Stimulated activated CD8-positive, alpha-beta memory T cell treated with anti-CD3 and anti-CD28 coated beads, Interleukin-4, amount 100 ng/mL, for 48 hours (primary cell): ENCODE results near the gene SWAP70.
"Not testable (repeated sequence)": the region's sequence is repeated elsewhere in the genome, so short reads cannot be mapped to it uniquely, and the experiment has no call there.

Experiments
- DNase-seq: peaks from one replicate; pipeline ENCODE4 v3.0.0-alpha.2; 2020

Gene SWAP70

DNA sequence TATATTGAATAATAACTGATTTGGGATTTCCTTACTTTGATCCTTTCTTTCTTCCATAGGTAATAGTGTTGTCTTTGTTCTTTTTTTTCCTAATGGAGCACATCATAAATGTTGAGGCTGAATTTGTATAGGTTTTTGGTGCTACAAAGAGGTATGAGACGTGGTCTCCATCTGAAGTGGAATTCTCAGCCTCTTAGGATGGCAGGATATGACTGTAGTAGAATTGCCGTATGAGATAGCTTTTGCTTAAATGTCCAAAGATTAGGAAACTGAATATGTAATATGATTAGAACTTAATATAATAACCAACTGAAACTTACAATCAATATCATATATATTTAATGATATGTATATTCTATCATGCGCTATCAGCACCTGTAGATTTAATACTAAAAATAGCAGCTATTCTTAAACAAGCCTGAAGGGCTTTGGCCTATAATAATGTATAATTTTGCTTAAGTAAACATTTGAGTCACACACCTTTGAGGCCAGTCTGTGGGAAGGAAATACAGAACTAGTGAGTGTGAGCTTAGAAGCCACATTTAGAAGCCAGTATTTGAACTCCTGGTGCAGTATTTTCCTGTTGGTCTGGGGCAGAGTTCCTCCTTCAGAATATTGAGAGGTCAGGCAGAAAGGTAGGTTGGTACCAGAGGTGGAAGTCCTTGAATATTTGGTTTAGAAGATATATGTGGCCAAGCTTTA lies 62.6 kb downstream of the SWAP70 start:
- DNase-seq, result no peak

DNA sequence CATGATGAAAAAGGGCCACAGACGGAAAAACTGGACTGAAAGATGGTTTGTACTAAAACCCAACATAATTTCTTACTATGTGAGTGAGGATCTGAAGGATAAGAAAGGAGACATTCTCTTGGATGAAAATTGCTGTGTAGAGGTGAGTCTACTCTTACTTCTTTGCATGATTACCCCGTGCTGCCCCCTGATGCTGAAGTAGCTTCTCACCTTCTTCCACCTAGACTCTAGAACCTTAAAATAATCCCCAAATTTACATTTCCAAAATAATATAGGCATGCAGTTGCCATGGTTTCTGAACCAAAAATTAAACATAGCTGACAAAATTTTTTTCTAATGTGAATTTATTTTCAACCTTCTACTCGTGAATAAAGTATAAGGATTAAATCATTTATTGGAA lies 64.2 kb downstream of the SWAP70 start:
- DNase-seq, result no peak

GRCh38 chr11:9731256-9731655 lies 67.4 kb downstream of the SWAP70 start:
- no peak for DNase-seq

DNA sequence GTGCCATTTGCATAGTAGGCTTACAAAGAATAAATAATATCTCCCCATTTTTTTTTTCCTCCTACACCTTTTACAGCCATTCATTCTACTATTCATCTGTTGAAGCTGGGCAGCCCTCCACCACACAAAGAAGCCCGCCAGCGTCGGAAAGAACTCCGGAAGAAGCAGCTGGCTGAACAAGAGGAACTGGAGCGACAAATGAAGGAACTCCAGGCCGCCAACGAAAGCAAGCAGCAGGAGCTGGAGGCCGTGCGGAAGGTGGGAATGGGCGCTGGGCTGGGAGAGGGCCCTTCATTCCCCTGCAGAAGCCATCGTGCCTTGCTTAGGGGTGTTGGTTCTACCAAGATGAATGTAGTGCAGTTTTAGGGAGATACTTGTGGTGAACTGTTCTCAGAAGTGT lies 68.6 kb downstream of the SWAP70 start:
- DNase-seq, result no peak

GRCh38 chr11:9733212-9733611 lies 69.3 kb downstream of the SWAP70 start:
- DNase-seq, result no peak

GRCh38 chr11:9735236-9735635 lies 71.4 kb downstream of the SWAP70 start:
- DNase-seq, result no peak

GRCh38 chr11:9735919-9736318 lies 72.0 kb downstream of the SWAP70 start:
- no peak for DNase-seq

DNA sequence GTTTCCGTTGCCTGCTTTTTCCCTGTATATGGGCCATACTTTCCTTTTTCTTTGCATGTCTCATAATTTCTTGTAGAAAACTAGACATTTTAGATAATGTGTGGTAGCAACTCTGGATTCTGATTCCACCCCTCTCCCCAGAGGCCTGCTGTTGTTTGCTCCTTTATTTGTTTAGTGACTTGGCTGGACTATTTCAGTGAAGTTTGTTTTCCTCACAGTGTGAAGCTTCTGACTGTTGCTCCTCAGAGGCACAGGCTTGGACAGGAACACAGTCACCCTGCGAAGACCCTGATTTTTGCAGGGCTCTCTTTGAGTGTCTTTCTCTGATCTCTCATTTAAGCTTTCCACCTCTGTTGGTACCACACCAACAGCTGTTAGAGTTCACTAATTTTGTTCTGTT lies 72.5 kb downstream of the SWAP70 start:
- DNase-seq, result no peak

DNA sequence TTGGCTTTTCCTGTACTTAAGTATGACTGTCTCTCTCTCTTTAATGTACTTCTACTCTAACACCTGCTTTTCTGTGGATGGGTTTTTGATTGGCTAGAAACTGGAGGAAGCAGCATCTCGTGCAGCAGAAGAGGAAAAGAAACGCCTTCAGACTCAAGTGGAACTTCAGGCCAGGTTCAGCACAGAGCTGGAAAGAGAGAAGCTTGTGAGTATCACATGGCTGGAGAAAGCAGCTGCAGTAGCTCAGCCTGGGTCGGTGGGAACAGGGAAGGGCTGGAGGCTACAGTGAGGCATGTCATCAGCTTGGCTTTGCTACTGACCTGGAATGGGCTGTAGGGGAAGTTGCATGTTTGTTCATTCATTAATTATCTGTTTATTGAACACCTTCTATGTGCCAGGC lies 74.2 kb downstream of the SWAP70 start:
- no peak for DNase-seq

DNA sequence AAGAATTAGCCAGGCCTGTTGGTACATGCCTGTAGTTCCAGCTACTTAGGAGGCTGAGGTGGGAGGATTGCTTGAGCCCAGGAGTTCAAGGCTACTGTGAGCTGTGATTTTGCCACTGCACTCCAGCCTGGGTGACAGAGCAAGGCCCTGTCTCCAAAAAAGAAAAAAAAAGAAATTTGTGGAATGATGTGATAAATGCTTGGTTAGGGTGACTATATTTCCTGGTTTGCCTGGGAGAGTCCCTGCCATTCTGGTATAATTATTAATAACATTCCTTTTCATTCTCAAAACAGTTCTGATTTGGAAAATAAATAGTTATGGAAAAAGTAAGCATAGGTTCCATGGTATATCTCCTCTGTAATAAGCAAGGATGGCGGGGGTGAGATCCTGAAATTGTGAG lies 74.8 kb downstream of the SWAP70 start:
- no peak for DNase-seq

DNA sequence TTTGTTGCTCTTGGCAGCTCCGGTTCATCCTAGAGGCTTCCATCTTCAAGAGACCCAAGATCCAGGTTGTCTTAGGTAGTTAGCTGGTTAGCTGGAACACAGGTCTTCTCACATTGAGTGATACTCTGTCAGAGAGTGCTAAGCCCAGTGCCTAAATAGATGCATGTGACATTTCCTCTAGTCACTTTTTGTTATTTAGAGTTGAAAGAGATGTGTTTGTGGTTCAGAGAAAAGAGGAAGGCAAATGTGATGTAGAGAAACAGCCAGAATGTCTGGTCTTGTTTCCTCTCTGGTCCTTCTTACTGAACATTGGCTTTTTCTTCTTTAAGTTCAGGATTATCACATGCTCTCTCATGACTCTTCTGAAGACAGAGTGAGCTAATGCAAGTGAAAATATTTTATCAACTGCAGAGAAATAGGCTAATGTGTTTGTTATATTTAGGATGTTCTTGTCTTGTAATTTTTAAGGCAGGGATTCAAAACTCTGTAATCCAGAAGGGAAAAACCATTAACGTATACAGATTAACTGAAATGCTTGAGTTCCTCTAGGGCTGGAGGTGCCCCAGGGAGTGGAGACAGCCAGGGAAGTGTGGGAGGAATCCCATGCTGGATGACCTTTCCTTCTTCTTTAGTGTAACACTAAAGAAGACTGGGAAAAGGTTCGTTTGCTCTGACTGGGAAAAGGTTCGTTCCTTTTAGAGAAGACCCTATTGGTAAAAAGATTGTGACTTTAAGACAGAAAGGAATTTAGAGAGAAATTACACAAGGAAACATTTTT lies 75.4 kb downstream of the SWAP70 start:
- no peak for DNase-seq

- DNase-seq, result no peak
These were observed 76.5 kb downstream of the SWAP70 start for GRCh38 chr11:9740202-9740883.

DNA sequence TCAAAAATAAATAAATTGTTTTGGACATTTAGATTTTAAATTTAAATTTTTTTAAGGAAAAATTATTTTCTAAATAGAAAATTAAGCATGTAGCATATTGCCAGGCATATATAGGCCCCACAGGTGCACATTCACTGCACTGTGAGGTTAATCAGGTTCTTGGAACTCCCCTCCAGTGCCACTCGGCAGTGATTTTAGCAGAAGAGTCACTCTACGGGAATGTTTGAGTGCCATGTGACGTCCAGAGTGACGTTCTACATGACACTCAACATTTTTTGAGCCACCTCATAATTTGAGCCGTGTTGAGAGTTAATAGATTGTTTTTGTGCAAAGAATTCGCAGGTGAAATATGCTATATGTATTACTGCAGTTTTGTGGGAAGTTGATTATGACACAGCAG lies 77.4 kb downstream of the SWAP70 start:
- no peak for DNase-seq

DNA sequence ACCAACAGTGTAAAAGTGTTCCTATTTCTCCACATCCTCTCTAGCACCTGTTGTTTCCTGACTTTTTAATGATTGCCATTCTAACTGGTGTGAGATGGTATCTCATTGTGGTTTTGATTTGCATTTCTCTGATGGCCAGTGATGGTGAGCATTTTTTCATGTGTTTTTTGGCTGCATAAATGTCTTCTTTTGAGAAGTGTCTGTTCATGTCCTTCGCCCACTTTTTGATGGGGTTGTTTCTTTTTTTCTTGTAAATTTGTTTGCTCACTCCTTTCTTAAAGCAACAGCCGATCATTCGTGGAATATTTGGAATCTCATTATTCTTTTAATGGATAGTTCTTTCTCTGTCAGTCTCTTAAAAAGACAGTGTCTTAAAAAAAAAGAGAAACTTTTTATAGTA lies 79.6 kb downstream of the SWAP70 start:
- DNase-seq, result not testable (repeated sequence)

GRCh38 chr11:9745411-9746211 lies 81.7 kb downstream of the SWAP70 start:
- DNase-seq, result no peak

- no peak for DNase-seq
These were observed 83.4 kb downstream of the SWAP70 start for GRCh38 chr11:9747229-9747628.

- DNase-seq, result no peak
These were observed 84.0 kb downstream of the SWAP70 start for GRCh38 chr11:9747828-9748227.

DNA sequence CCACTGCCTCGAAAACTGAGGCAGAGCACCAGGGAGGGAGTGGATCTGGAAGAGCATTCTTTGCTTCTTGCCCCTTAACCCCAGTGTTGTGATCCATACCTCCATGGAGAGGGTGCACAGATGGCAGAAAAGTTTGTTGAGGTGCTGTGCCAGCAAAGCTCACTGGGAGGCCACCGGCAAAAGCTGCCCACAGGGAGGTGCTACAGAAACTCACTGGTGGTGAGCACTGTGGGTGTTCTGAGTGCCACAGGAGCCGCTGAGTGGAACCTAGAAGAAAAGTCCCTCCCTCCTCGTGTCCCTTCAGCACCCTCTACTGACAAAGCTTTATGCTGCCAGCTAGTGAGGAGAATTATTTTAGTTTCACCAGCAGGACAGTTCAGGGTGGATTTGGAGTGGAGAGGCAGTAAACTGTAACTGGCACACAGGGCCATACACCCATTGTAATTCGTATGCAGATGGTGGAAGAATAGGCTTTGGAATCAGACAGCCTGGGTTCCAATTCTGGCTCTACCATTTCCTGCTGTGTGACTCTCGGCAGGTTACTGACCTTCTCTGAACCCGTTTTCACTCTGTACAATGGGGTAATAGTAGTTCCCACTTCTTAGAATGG lies 84.6 kb downstream of the SWAP70 start:
- peak; percentile 73 for DNase-seq

- no peak for DNase-seq
These were observed 86.7 kb downstream of the SWAP70 start for GRCh38 chr11:9750551-9750950.

- DNase-seq, result no peak
These were observed 88.2 kb downstream of the SWAP70 start for GRCh38 chr11:9752091-9752490.

GRCh38 chr11:9753021-9753420 lies 89.1 kb downstream of the SWAP70 start:
- no peak for DNase-seq

DNA sequence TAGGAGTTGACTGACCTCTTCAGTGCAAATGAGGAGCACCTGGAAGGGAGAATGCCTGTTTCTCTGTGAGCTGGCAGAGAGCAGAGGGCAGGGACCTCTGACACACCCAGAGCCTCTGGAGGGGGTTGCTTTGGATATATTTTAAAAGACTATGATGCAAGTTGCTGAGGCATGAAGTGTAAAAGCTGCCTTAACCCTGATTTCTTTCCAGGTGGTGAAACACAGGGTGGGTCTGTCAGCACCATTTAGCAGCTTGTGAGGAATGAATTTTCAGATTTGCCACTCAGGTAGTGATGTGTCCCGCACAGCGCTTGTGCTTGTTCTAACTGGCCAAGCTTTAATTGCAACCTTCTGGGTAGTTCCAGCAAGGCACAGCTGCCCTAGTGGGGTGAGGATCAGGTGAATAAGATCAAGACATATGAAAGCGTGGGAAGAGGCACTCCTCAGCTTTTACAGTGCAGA lies 90.2 kb downstream of the SWAP70 start:
- DNase-seq, result no peak
